GM19372 (cell line): ENCODE measurements around the gene DERA.
"Not testable (repeated sequence)": the region's sequence is repeated elsewhere in the genome, so short reads cannot be mapped to it uniquely, and the experiment has no call there.

Experiments
- ATAC-seq: cut with Tn5 transposase; IDR thresholded peaks from one replicate; pipeline ENCODE4 v1.9.1; 2021; ENCODE audit warnings: mild to moderate bottlenecking, low read depth, moderate library complexity; ENCODE audit not compliant: unreplicated experiment

The DERA gene

GRCh38 chr12:15997910-15998309 is 86.8 kb downstream of the DERA start:
- no peak for ATAC-seq

GRCh38 chr12:16002880-16003279 is 91.7 kb downstream of the DERA start:
- ATAC-seq, result no peak

GRCh38 chr12:16003460-16003859 is 92.3 kb downstream of the DERA start:
- ATAC-seq, result no peak

- ATAC-seq, result no peak
These were observed 95.6 kb downstream of the DERA start for GRCh38 chr12:16006752-16007151.

GRCh38 chr12:16008421-16008824 is 97.3 kb downstream of the DERA start:
- ATAC-seq, result no peak

DNA sequence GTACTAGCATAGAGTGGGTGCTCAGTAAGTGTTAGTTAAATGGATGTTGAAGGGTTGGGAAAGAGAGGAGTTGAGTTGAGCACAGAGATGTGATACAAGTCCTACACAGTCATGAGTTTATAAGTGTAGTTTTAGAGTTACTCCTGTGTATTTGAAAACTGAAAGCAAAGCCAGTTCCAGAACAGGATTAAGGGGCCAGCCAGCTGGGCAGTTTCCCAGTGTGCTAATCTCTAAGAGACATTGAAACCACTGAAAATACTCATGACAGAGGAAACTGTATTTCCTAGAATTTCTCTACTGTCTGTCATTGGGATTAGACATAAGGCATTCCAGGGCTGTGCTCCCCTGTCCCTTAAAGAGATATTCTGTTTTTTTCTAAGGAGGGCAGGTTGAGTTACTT is 101.0 kb downstream of the DERA start:
- no peak for ATAC-seq

DNA sequence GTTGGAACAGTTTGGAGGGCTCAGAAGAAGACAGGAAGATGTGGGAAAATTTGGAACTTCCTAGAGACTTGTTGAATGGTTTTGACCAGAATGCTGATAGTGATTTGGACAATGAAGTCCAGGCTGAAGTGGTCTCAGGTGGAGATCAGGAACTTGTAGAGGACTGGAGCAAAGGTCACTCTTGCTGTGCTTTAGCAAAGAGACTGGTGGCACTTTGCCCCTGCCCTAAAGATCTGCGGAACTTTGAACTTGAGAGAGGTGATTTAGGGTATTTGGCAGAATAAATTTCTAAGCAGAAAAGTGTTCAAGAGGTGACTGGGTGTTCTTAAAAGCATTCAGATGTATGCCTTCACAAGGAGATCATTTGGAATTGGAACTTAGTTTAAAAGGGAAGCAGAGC is 102.6 kb downstream of the DERA start:
- not testable (repeated sequence) for ATAC-seq

- not testable (repeated sequence) for ATAC-seq
These were observed 103.3 kb downstream of the DERA start for GRCh38 chr12:16014394-16014793.

DNA sequence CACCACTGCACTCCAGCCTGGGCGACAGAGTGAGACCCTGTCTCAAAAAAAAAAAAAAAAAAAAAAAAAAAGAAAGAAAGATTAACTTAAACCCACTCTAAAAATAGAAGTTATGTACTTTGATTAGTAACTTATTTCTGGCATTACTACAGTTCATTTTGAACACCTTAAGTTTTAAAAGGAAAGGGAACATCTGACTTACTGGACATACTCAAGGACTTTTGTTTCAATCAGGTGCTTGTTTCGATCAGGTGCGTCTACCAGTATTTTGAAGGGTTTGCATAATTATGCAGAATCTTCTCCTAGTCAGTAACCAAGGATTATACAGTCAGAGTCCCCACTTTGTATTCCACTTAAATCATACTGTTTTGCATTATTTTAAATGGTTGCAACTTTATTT is 105.6 kb downstream of the DERA start:
- ATAC-seq, result no peak

DNA sequence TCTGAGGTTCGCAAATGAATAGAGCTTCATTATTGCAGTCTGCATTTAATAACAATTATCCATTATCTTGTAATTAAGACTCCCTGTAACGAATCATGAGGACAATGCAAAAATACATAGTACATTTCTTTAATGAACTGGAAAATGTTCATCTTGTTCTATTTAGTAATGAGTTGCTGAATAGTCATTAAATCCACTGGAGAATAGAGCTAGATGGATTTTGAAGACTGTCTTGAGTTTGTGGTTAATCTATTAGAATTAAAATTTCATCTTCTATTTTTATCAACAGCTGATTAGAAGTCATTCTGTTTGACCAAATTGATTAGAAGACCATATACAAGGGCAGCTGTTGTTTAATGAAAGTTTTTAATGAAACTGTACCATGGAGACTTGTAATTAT is 107.2 kb downstream of the DERA start:
- no peak for ATAC-seq

DNA sequence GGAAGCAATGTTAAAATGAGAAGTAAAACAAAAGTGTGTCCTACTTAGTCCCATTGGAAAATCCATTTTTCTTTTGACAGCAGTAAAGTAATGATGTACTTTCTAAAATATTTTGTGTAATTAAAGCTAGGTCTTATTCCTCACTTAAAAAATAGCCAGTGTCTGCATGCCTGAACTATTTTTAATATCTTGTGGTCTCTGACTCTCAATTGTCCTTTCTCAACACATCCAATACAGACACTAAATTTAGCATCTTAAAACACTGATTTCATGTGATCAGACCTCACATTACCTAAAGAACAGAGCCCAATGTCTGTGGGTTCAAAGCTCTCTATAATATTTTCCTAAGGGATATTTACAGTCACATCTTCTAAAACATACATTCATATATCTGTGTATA is 108.0 kb downstream of the DERA start:
- no peak for ATAC-seq

DNA sequence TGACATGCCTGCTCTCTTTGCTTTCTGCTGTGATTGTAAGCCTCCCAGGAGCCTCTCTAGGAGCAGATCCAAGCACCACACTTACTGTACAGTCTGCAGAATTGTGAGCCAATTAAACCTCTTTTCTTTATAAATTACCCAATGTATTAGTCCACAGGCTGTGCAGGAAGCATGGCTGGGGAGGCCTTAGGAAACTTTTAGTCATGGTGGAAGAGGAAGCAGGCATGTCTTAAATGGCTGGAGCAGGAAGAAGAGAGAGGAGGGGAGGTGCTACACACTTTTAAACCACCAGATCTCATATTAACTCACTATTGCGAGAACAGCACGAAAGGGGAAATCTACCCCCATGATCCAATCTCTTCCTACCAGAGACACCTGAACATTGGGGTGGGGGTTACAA is 108.9 kb downstream of the DERA start:
- no peak for ATAC-seq

DNA sequence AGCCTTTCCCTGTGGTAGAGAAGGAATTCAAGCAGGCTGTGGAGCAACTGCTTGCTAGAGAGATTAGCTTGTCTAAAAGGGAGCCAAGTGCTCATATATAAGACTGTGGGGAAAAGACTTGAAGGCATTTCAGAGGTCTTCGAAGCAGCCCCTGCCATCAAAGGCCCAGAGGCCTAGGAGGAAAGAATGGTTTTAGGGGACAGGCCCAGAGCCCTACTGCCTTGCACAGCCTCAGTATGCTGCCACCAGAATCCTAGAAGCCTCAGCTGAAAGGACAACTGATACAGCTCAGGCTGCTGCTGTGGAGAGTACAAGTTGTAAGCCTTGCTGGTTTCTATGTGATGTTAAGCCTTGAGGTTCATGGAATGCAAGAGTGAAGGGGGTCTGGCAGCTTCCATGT is 109.9 kb downstream of the DERA start:
- no peak for ATAC-seq

DNA sequence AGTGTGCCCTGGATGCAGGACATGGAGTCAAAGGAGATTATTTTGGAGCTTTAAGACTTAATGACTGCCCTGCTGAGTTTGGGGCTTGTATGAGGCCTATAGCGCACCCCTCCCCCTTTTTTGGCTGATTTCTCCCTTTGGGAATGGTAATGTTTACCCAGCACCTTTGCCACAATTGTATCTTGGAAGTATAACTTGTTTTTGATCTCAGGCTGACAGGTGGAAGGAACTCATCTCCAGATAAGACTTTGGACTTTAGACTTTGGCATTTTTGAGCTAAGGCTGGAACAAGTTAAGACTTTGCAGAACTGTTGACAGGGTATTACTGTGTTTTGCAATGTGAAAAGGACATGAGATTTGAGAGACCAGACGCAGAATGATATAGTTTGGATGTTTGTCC is 110.5 kb downstream of the DERA start:
- ATAC-seq, result no peak

GRCh38 chr12:16027002-16027401 is 115.9 kb downstream of the DERA start:
- no peak for ATAC-seq

- ATAC-seq, result no peak
These were observed 119.6 kb downstream of the DERA start for GRCh38 chr12:16030744-16031143.

- ATAC-seq, result no peak
These were observed 123.1 kb downstream of the DERA start for GRCh38 chr12:16034136-16034817.

- ATAC-seq, result no peak
These were observed 124.9 kb downstream of the DERA start for GRCh38 chr12:16036073-16036472.

DNA sequence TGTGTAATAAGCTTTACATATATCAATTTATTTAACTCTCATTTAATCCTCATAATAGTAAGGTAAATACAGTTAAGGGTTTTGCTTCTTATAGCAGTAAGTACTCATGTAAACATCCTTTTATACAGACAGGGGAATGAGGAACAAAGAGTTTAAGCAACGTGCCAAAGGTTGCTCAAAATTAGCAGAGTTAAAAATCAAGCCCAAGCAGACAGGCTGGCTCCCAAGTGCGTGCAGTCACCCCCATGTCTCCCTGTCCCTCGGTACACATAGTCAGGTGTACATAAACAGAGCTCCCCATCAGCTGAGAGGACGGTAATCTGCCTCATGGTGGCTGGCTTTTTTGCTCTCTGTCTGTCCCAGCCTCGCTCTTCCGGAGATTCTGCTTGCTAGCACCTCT is 126.4 kb downstream of the DERA start:
- ATAC-seq, result no peak

GRCh38 chr12:16043480-16043879 is 132.3 kb downstream of the DERA start:
- no peak for ATAC-seq

DNA sequence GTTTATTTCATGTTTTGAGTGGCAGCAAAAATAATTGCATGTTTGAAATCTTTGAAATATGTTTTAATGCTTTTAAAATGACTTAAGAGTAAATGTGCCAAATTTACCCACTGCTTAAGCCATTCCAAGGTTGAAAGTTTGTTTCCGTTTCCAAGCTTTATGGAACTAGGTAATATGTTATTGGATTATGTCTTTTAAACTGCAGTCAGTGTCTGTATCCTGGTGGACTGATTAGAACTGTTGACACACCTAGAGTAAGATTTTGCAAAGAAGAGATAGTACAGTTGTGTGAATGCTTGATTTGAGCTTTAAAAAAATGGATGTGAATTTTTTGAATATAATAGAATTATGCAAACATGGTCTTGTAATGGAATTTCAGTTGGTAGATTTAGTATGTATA is 135.1 kb downstream of the DERA start:
- no peak for ATAC-seq

GRCh38 chr12:16048511-16048910 is 137.4 kb downstream of the DERA start:
- no peak for ATAC-seq

- no peak for ATAC-seq
These were observed 145.8 kb downstream of the DERA start for GRCh38 chr12:16056910-16057309.
